Natural killer cell (primary cell): ENCODE results near the gene GLB1L. TPM values are rescaled to one million over a fixed set of nuclear protein-coding genes. Genes with fewer than 3 reads are reported as not detected.
A peak's percentile ranks its signal among the peaks of the same experiment; 100 is the strongest.

ENCODE experiments used
- ATAC-seq, 3 donors: fragments of 150-1000 bp in 2 of 3; fragments of 200-7000 bp in 1 of 3; cut with Tn5 transposase; 1 replicate in 1 of 3; 2 replicates in 2 of 3; pipeline ENCODE4 v1.10.0; 2021; ENCODE audit warnings: mild to moderate bottlenecking in 2 of 3, moderate library complexity in 2 of 3
- DNase-seq, 2 donors: peaks; one replicate each; pipeline versions ENCODE4 v3.0.0 to v3.0.0-alpha.2; 2013 to 2021; ENCODE audit warnings: mixed read lengths in 1 of 2
- H3K27ac ChIP-seq: one replicate; pipeline ENCODE4 v1.5.1; 2013; ENCODE audit warnings: mild to moderate bottlenecking, low read length
- H3K27me3 ChIP-seq: one replicate; pipeline ENCODE4 v1.6.1; 2013; ENCODE audit warnings: low read length; ENCODE audit not compliant: control insufficient read depth, insufficient read depth
- H3K36me3 ChIP-seq: one replicate; pipeline ENCODE4 v1.6.1; 2013; ENCODE audit warnings: low read length; ENCODE audit not compliant: control insufficient read depth, insufficient read depth
- H3K4me1 ChIP-seq: one replicate; pipeline ENCODE4 v1.6.1; 2013; ENCODE audit warnings: low read length; ENCODE audit not compliant: control insufficient read depth, insufficient read depth
- H3K4me3 ChIP-seq: one replicate; pipeline ENCODE4 v1.5.1; 2013; ENCODE audit warnings: low read length
- H3K9me3 ChIP-seq: one replicate; pipeline ENCODE4 v1.6.1; 2013; ENCODE audit warnings: low read length; ENCODE audit not compliant: control insufficient read depth, insufficient read depth
- H3K27ac Mint-ChIP-seq, 2 donors: one replicate each; pipeline ENCODE4 v1.8.0; 2022; ENCODE audit warnings: mild to moderate bottlenecking in 2 of 2, mixed read lengths in 2 of 2, moderate library complexity in 1 of 2
- H3K27me3 Mint-ChIP-seq, 2 donors: one replicate each; pipeline ENCODE4 v1.8.0; 2022; ENCODE audit warnings: low read depth in 2 of 2, mixed read lengths in 2 of 2
- H3K36me3 Mint-ChIP-seq: one replicate; pipeline ENCODE4 v1.8.0; 2022; ENCODE audit warnings: mixed read lengths
- H3K4me1 Mint-ChIP-seq, 2 donors: one replicate each; pipeline ENCODE4 v1.8.0; 2022; ENCODE audit warnings: mixed read lengths in 2 of 2
- H3K4me3 Mint-ChIP-seq: one replicate; pipeline ENCODE4 v1.8.0; 2022; ENCODE audit warnings: mild to moderate bottlenecking, moderate library complexity, mixed read lengths
- H3K9me3 Mint-ChIP-seq, 2 donors: one replicate each; pipeline ENCODE4 v1.8.0; 2022; ENCODE audit warnings: mixed read lengths in 2 of 2
- CTCF ChIP-seq: fragments of 200-600 bp; IDR thresholded peaks from one replicate; pipeline ENCODE4 v1.8.0; 2022; ENCODE audit warnings: antibody characterized with exemption
- WGBS: methylation state at CpG from one replicate; pipeline ENCODE4 v1.1.7; 2013; ENCODE audit warnings: missing lambda C conversion rate; ENCODE audit not compliant: insufficient coverage; 5-methylcytosine and 5-hydroxymethylcytosine counted together
- intact Hi-C: fragments of 100-400 bp; cut with micrococcal nuclease; formaldehyde crosslinking; loops from one replicate; pipeline ENCODE4 v1.14.2; 2022
- total RNA-seq, 4 donors: library from RNA; stranded (reverse); fragments of 120-200 nt in 1 of 4; gene quantifications; one replicate each; pipeline versions ENCODE4 v1.2.3 to v1.2.4, GENCODE V29; 2013 to 2022

The GLB1L gene
- total RNA-seq, 3 donors from 2014 or later (not counting 1 experiment from before 2014, with no cell fraction given): 4.3 to 7.7 (median 4.5) TPM

GRCh38 chr2:219247678-219248642 is 2.7 kb upstream of the GLB1L start:
- peaks cover 54 to 83% of the 10 kb centered on the region in 2 donors for H3K4me1 Mint-ChIP-seq
- WGBS: 52% methylated on average over 15 of the region's 17 CpGs
- TF ChIP-seq CTCF: no peak
- H3K27me3 ChIP-seq: no peaks in the 10 kb centered on the region
- H3K36me3 Mint-ChIP-seq: no peaks in the 10 kb centered on the region
- intact Hi-C loops: no loop called here
- H3K27ac Mint-ChIP-seq: peak overlapping the region; percentile 86 to 98
- ATAC-seq (peak; percentile 31 to 71 (median 35)), DNase-seq (peak in 1 of 2 donors; percentile 89)
- H3K27ac ChIP-seq: peak overlapping the region; percentile 97
- H3K9me3 Mint-ChIP-seq: no peaks in the 10 kb centered on the region
- peaks cover 78% of the 10 kb centered on the region for H3K4me1 ChIP-seq
- H3K4me3 Mint-ChIP-seq: peak overlapping the region; percentile 94
- H3K27me3 Mint-ChIP-seq: no peaks in the 10 kb centered on the region
- H3K4me3 ChIP-seq: no peak overlapping the region
- H3K9me3 ChIP-seq: no peaks in the 10 kb centered on the region
- peaks cover 40% of the 10 kb centered on the region for H3K36me3 ChIP-seq

DNA sequence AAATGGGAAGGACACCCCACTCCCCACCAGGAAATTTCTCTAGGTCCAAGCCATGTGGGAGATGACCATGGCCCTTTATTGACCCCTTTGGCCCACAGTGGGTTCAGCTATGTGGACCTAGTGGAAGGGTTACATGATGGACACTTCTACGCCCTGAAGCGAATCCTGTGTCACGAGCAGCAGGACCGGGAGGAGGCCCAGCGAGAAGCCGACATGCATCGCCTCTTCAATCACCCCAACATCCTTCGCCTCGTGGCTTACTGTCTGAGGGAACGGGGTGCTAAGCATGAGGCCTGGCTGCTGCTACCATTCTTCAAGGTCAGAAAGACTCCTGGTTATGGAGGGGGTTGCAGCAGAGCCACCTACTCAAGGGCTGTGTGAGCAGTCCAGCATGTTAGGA is 1.3 kb upstream of the GLB1L start:
- H3K9me3 ChIP-seq: no peaks in the 10 kb centered on the region
- Mint-ChIP-seq H3K9me3 (no peaks in the 10 kb centered on the region), H3K27ac (peak overlapping the region; percentile 86 to 98), H3K36me3 (no peaks in the 10 kb centered on the region), H3K4me1 (peaks cover 54 to 69% of the 10 kb centered on the region in 2 donors), H3K4me3 (peak overlapping the region; percentile 94), H3K27me3 (no peaks in the 10 kb centered on the region)
- peaks cover 65% of the 10 kb centered on the region for H3K4me1 ChIP-seq
- H3K4me3 ChIP-seq: no peak overlapping the region
- no peak for DNase-seq
- intact Hi-C loops: no loop called here
- no peaks in the 10 kb centered on the region for H3K27me3 ChIP-seq
- H3K36me3 ChIP-seq: peaks cover 36% of the 10 kb centered on the region
- ATAC-seq: no peak
- no peak for TF ChIP-seq CTCF
- 98% methylated on average over 10 of the region's 10 CpGs for WGBS
- H3K27ac ChIP-seq: peak overlapping the region; percentile 97

DNA sequence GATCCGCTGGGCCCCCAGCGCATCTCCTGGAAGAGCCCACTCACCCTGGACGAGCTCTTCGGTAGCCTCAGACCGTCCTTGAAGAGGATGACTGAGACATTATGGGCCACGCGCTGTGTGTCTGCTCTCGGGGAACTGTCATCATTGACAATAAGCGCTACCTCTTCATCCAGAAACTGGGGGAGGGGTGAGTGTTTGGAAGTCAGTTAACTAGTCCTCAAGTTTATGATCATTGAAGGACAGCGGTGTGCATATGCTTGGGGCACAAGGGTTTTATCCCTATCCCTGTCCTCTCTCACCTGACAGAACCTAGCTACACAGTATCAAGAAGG is 621 bp upstream of the GLB1L start:
- H3K36me3 Mint-ChIP-seq: no peaks in the 10 kb centered on the region
- no peaks in the 10 kb centered on the region for H3K9me3 Mint-ChIP-seq
- peak overlapping the region; percentile 96 for H3K4me3 ChIP-seq
- peak overlapping the region; percentile 97 for H3K27ac ChIP-seq
- peak in 1 of 2 donors; percentile 42 for DNase-seq
- peaks cover 58% of the 10 kb centered on the region for H3K4me1 ChIP-seq
- H3K4me1 Mint-ChIP-seq: peaks cover 50 to 66% of the 10 kb centered on the region in 2 donors
- peaks cover 29% of the 10 kb centered on the region for H3K36me3 ChIP-seq
- peak overlapping the region; percentile 94 for H3K4me3 Mint-ChIP-seq
- intact Hi-C loops: loop anchor here (1.0 to 2.0 kb wide), 2 partner anchors 7 to 17 kb away; partner anchors contain the start of genes ANKZF1, ATG9A, TUBA4A and TUBA4B
- no peaks in the 10 kb centered on the region for H3K9me3 ChIP-seq
- peak in 1 of 3 donors; percentile 3 for ATAC-seq
- 25% methylated on average over 10 of the region's 10 CpGs for WGBS
- TF ChIP-seq CTCF: no peak
- no peaks in the 10 kb centered on the region for H3K27me3 Mint-ChIP-seq
- H3K27ac Mint-ChIP-seq: peak overlapping the region; percentile 86 to 98
- H3K27me3 ChIP-seq: no peaks in the 10 kb centered on the region
